SHP77 (cell line): ENCODE data around the gene CHCHD10.

Experiments
- DNase-seq, 2 experiments: peaks; one replicate each; lab custom pipeline; 2025; lab: John Stamatoyannopoulos, UW

Gene CHCHD10

GRCh38 chr22:23772649-23773473, 5.1 kb upstream of the CHCHD10 start, which contains the start of gene MMP11:
TSS of gene MMP11 (plus strand) at chr22:23772849. CDS start at chr22:23772871, 22 bp downstream.
- DNase-seq: peak in 1 of 2 experiments; percentile 26

GRCh38 chr22:23772315-23772648, 4.5 kb upstream of the CHCHD10 start:
- no peak for DNase-seq

GRCh38 chr22:23769321-23769965, 1.7 kb upstream of the CHCHD10 start:
- peak; percentile 50 to 60 for DNase-seq

- DNase-seq: no peak
These were observed 484 bp downstream of the CHCHD10 start for GRCh38 chr22:23767303-23767672.

GRCh38 chr22:23764899-23765881, 2.6 kb downstream of the CHCHD10 start:
- DNase-seq: no peak

- no peak for DNase-seq
These were observed 3.8 kb downstream of the CHCHD10 start for GRCh38 chr22:23763954-23764353.

- no peak for DNase-seq
These were observed 4.2 kb downstream of the CHCHD10 start for GRCh38 chr22:23763579-23763945.

- DNase-seq: no peak
These were observed 4.8 kb downstream of the CHCHD10 start, which contains the start of gene C22orf15 for GRCh38 chr22:23762842-23763578. TSS of gene C22orf15 (plus strand) at chr22:23762990. CDS start at chr22:23763307, 317 bp downstream.

- DNase-seq: no peak
These were observed 7.7 kb downstream of the CHCHD10 start for GRCh38 chr22:23760056-23760455.

GRCh38 chr22:23759566-23759965, 8.2 kb downstream of the CHCHD10 start:
- no peak for DNase-seq

- DNase-seq: no peak
These were observed 10.9 kb downstream of the CHCHD10 start for GRCh38 chr22:23756891-23757290.

GRCh38 chr22:23755711-23756110, 12.1 kb downstream of the CHCHD10 start:
- DNase-seq: no peak

- no peak for DNase-seq
These were observed 12.7 kb downstream of the CHCHD10 start for GRCh38 chr22:23754980-23755636.

GRCh38 chr22:23754220-23754919, 13.4 kb downstream of the CHCHD10 start, which contains the start of gene VPREB3:
TSS of gene VPREB3 (minus strand) at chr22:23754425. CDS start at chr22:23754363, 62 bp downstream.
- no peak for DNase-seq

GRCh38 chr22:23753385-23753784, 14.4 kb downstream of the CHCHD10 start:
- DNase-seq: no peak

GRCh38 chr22:23752750-23753149, 15.0 kb downstream of the CHCHD10 start:
- DNase-seq: no peak

GRCh38 chr22:23752090-23752691, 15.6 kb downstream of the CHCHD10 start:
- DNase-seq: no peak

- no peak for DNase-seq
These were observed 16.3 kb downstream of the CHCHD10 start for GRCh38 chr22:23751441-23751996.

GRCh38 chr22:23750714-23751440, 16.9 kb downstream of the CHCHD10 start, which contains the start of gene ZNF70:
TSS of gene ZNF70 (minus strand) at chr22:23751112. CDS start at chr22:23745140, 5,972 bp downstream.
- DNase-seq: peak; percentile 73 to 87
